ENCODE measurements around the gene ABO. TPM values are rescaled to one million over a fixed set of nuclear protein-coding genes. Genes with fewer than 3 reads are reported as not detected.

Gene ABO
- total and polyA plus RNA-seq, 2 of the 8 experiments (the other 6 are each of a cell fraction or from before 2014, with no cell fraction given), result 0.03 TPM; not detected in 1

- Histone ChIP-seq H3K9me3 (ENCODE audit: insufficient read depth in 2 of 2, low read depth in 1 of 2, low read length in 1 of 2) (no peaks in the 10 kb centered on the region), H2BK15ac (ENCODE audit: low read length) (no peak overlapping the region), H3K79me1 (ENCODE audit: low read depth, low read length) (no peaks in the 10 kb centered on the region), H2AFZ (ENCODE audit: low read length) (no peak overlapping the region), H2BK5ac (ENCODE audit: low read depth, low read length) (no peak overlapping the region), H3K27me3 (replicated peaks in 1 of 4; ENCODE audit: control insufficient read depth in 3 of 4, extremely low read depth in 1 of 4, insufficient read depth in 3 of 4, low read length in 3 of 4) (no peaks in the 10 kb centered on the region), H2BK12ac (ENCODE audit: low read depth, low read length) (no peak overlapping the region), H3K4me2 (ENCODE audit: insufficient read depth in 1 of 2, low read depth in 2 of 2, low read length in 2 of 2) (no peak overlapping the region), H3K14ac (ENCODE audit: insufficient read length) (no peak overlapping the region), H2AK5ac (ENCODE audit: low read depth, low read length) (no peak overlapping the region), H3K9ac (replicated peaks in 1 of 4; ENCODE audit: extremely low read depth in 1 of 4, low read depth in 3 of 4, low read length in 3 of 4) (no peak overlapping the region), H4K20me1 (replicated peaks in 1 of 2; ENCODE audit: control insufficient read depth in 1 of 2, insufficient read depth in 2 of 2, low read length in 2 of 2) (no peaks in the 10 kb centered on the region), H3K4me3 (ENCODE audit: extremely low read depth in 1 of 4, insufficient read depth in 2 of 4, low read depth in 3 of 4, low read length in 4 of 4) (no peak overlapping the region), H3K36me3 (ENCODE audit: control insufficient read depth in 2 of 4, insufficient read depth in 4 of 4, low read length in 3 of 4) (no peaks in the 10 kb centered on the region), H2BK120ac (replicated peaks; ENCODE audit: low read depth, low read length) (no peak overlapping the region), H4K8ac (ENCODE audit: extremely low read depth, insufficient read depth, low read length) (no peak overlapping the region), H3K27ac (ENCODE audit: low read depth, low read length) (no peak overlapping the region), H3K23me2 (ENCODE audit: low read depth, low read length) (no peaks in the 10 kb centered on the region), H3K56ac (replicated peaks; ENCODE audit: insufficient read length, low read depth, low read length) (no peak overlapping the region), H3K79me2 (ENCODE audit: control insufficient read depth in 1 of 2, insufficient read depth in 2 of 2, low read length in 2 of 2) (no peaks in the 10 kb centered on the region), H3K4ac (replicated peaks; ENCODE audit: insufficient read length, low read depth, low read length) (no peak overlapping the region), H4K5ac (ENCODE audit: insufficient read length, low read depth, low read length) (no peak overlapping the region), H2BK20ac (ENCODE audit: low read length) (no peak overlapping the region), H3K18ac (ENCODE audit: extremely low read depth, low read length) (no peak overlapping the region), H3K23ac (ENCODE audit: insufficient read length) (no peak overlapping the region), H3K4me1 (replicated peaks in 1 of 4; ENCODE audit: control insufficient read depth in 3 of 4, insufficient read depth in 4 of 4, low read length in 3 of 4) (no peaks in the 10 kb centered on the region), H4K91ac (replicated peaks; ENCODE audit: insufficient read length, low read length) (no peak overlapping the region)
- FAIRE-seq (no peak), DNase-seq (ENCODE audit: low read depth in 1 of 2, low spot score in 2 of 2) (no peak)
- CTCF ChIA-PET (ENCODE audit: partially characterized antibody), result interaction anchor here (0.7 kb wide), 1 partner anchor 12 kb away, joined by 4 read pairs; no protein-coding TSS in a partner anchor
- POLR2A ChIA-PET (ENCODE audit: partially characterized antibody), result interaction anchor here (0.9 kb wide), 1 partner anchor 17 kb away, joined by 3 read pairs; no protein-coding TSS in a partner anchor
- WGBS, 2 experiments (ENCODE audit: extremely low coverage in 1 of 2, insufficient coverage in 1 of 2, insufficient read length in 1 of 2, insufficient replicate concordance in 2 of 2, low coverage in 1 of 2, low lambda C conversion rate in 2 of 2, missing lambda C conversion rate in 1 of 2), result 93% methylated on average over 8 of the region's 8 CpGs; no CpG with 5 or more reads in 1 of the 2 experiments
- no peak for TF ChIP-seq SP2 (IDR thresholded peaks at IDR 0.05; ENCODE audit: low read length)
- no peak for TF ChIP-seq EZH2 (IDR thresholded peaks at IDR 0.05; ENCODE audit: low read depth, low read length, severe bottlenecking)
- TF ChIP-seq ZNF274 (IDR thresholded peaks at IDR 0.05; ENCODE audit: borderline replicate concordance, extremely low read depth, low read length), result no peak
- TF ChIP-seq ATF3 (IDR thresholded peaks at IDR 0.05; ENCODE audit: insufficient read depth, low read depth, low read length), result no peak
- no peak for TF ChIP-seq HDAC6 (IDR thresholded peaks at IDR 0.05; ENCODE audit: low read depth, low read length)
- no peak for TF ChIP-seq GTF2F1 (IDR thresholded peaks at IDR 0.05; ENCODE audit: borderline replicate concordance, low read depth, low read length)
- no peak for TF ChIP-seq KDM5A (IDR thresholded peaks at IDR 0.05; ENCODE audit: low read length)
- no peak for TF ChIP-seq SIN3A (conservative IDR thresholded peaks at IDR 0.05 in 1 of 2, IDR thresholded peaks at IDR 0.05 in 1 of 2; ENCODE audit: low read depth in 1 of 2, low read length in 2 of 2)
- TF ChIP-seq BRCA1 (IDR thresholded peaks at IDR 0.05; ENCODE audit: low read depth, low read length), result no peak
- TF ChIP-seq RXRA (IDR thresholded peaks at IDR 0.05; ENCODE audit: insufficient read depth, low read depth, low read length), result no peak
Measured at GRCh38 chr9:133264235-133264764, 10.7 kb downstream of the ABO start.
